Mesenchymal stem cell (in vitro differentiated cells and primary cell): ENCODE results near the gene ZBTB38.

Experiments
- DNase-seq: peaks from one replicate; pipeline ENCODE4 v3.0.0-alpha.2; 2013
- H2AFZ ChIP-seq: one replicate; pipeline ENCODE4 v1.6.1; 2013; ENCODE audit warnings: low read depth, mild to moderate bottlenecking, control low read depth, inconsistent platforms, low read length, moderate library complexity
- H2AK5ac ChIP-seq: 2 replicates; pipeline ENCODE4 v1.6.1; 2013; ENCODE audit warnings: low read length, moderate library complexity, mild to moderate bottlenecking, inconsistent platforms; ENCODE audit not compliant: severe bottlenecking
- H2BK120ac ChIP-seq: one replicate; pipeline ENCODE4 v1.6.1; 2013; ENCODE audit warnings: low read depth, mild to moderate bottlenecking, inconsistent platforms, low read length, moderate library complexity
- H2BK12ac ChIP-seq, 2 experiments: one replicate each; pipeline ENCODE4 v1.6.1; 2013; ENCODE audit warnings: inconsistent platforms in 2 of 2, low read length in 2 of 2, mild to moderate bottlenecking in 2 of 2, moderate library complexity in 2 of 2, control low read depth in 1 of 2
- H2BK15ac ChIP-seq: one replicate; pipeline ENCODE4 v1.6.1; 2013; ENCODE audit warnings: mild to moderate bottlenecking, low read depth, inconsistent platforms; ENCODE audit not compliant: poor library complexity, severe bottlenecking
- H2BK5ac ChIP-seq: 2 replicates; pipeline ENCODE4 v1.6.1; 2013; ENCODE audit warnings: low read depth, mild to moderate bottlenecking, low read length, control low read depth, inconsistent platforms; ENCODE audit not compliant: poor library complexity, severe bottlenecking
- H3K14ac ChIP-seq, 2 experiments: one replicate each; pipeline ENCODE4 v1.6.1; 2013; ENCODE audit warnings: inconsistent platforms in 2 of 2, low read length in 2 of 2, control low read depth in 1 of 2, mild to moderate bottlenecking in 1 of 2, moderate library complexity in 1 of 2
- H3K18ac ChIP-seq, 2 experiments: one replicate each; pipeline ENCODE4 v1.6.1; 2013; ENCODE audit warnings: inconsistent platforms in 2 of 2, low read length in 2 of 2, control low read depth in 1 of 2, low read depth in 1 of 2, mild to moderate bottlenecking in 1 of 2
- H3K23ac ChIP-seq, 2 experiments: one replicate each; pipeline ENCODE4 v1.6.1; 2013; ENCODE audit warnings: inconsistent platforms in 2 of 2, low read length in 2 of 2, mild to moderate bottlenecking in 2 of 2, moderate library complexity in 2 of 2, control low read depth in 1 of 2
- H3K27ac ChIP-seq: 2 replicates; pipeline ENCODE4 v1.5.1; 2013; ENCODE audit warnings: mild to moderate bottlenecking, moderate library complexity, low read length, control low read depth, inconsistent platforms; ENCODE audit not compliant: poor library complexity, severe bottlenecking
- H3K27me3 ChIP-seq, 2 experiments: 2 replicates each; pipeline versions ENCODE4 v1.6.1 to v1.7.0; 2013; ENCODE audit warnings: low read length in 2 of 2, mild to moderate bottlenecking in 2 of 2, moderate library complexity in 2 of 2, control low read depth in 1 of 2, inconsistent platforms in 1 of 2; ENCODE audit not compliant: control insufficient read depth in 1 of 2, insufficient read depth in 1 of 2
- H3K36me3 ChIP-seq, 2 experiments: 2 replicates each; pipeline versions ENCODE4 v1.6.1 to v1.7.0; 2013; ENCODE audit warnings: low read length in 2 of 2, control low read depth in 1 of 2, inconsistent platforms in 1 of 2, low read depth in 1 of 2, mild to moderate bottlenecking in 1 of 2; ENCODE audit not compliant: insufficient read depth in 2 of 2, control insufficient read depth in 1 of 2
- H3K4ac ChIP-seq, 2 experiments: one replicate each; pipeline ENCODE4 v1.6.1; 2013; ENCODE audit warnings: inconsistent platforms in 2 of 2, low read length in 2 of 2, mild to moderate bottlenecking in 2 of 2, moderate library complexity in 2 of 2, control low read depth in 1 of 2, low read depth in 1 of 2
- H3K4me1 ChIP-seq: 2 replicates; pipeline ENCODE4 v1.6.1; 2013; ENCODE audit warnings: low read depth, low read length, control low read depth; ENCODE audit not compliant: control insufficient read depth, insufficient read depth
- H3K4me2 ChIP-seq: 2 replicates; pipeline ENCODE4 v1.6.1; 2013; ENCODE audit warnings: low read length, mild to moderate bottlenecking, inconsistent platforms; ENCODE audit not compliant: poor library complexity, severe bottlenecking
- H3K4me3 ChIP-seq, 2 experiments: 2 replicates each; pipeline versions ENCODE4 v1.5.1 to v1.7.0; 2013; ENCODE audit warnings: low read length in 2 of 2, mild to moderate bottlenecking in 2 of 2, control low read depth in 1 of 2, low read depth in 1 of 2; ENCODE audit not compliant: insufficient read depth in 1 of 2
- H3K79me1 ChIP-seq: replicated peaks from 2 replicates; pipeline ENCODE4 v1.6.1; 2013; ENCODE audit warnings: mild to moderate bottlenecking, control low read depth, low read length, inconsistent platforms; ENCODE audit not compliant: poor library complexity, severe bottlenecking
- H3K9ac ChIP-seq: 2 replicates; pipeline ENCODE4 v1.7.0; 2013; ENCODE audit warnings: mild to moderate bottlenecking, low read length, moderate library complexity
- H3K9me3 ChIP-seq: 2 replicates; pipeline ENCODE4 v1.7.0; 2013; ENCODE audit warnings: mild to moderate bottlenecking, low read length; ENCODE audit not compliant: control insufficient read depth
- H4K8ac ChIP-seq: one replicate; pipeline ENCODE4 v1.6.1; 2013; ENCODE audit warnings: inconsistent platforms, mild to moderate bottlenecking, low read length, moderate library complexity
- H4K91ac ChIP-seq: one replicate; pipeline ENCODE4 v1.6.1; 2013; ENCODE audit warnings: mild to moderate bottlenecking, low read length, inconsistent platforms
- WGBS: methylation state at CpG from one replicate; pipeline ENCODE4 v1.1.7; 2013; ENCODE audit warnings: mixed read lengths; 5-methylcytosine and 5-hydroxymethylcytosine counted together

ZBTB38 gene

DNA sequence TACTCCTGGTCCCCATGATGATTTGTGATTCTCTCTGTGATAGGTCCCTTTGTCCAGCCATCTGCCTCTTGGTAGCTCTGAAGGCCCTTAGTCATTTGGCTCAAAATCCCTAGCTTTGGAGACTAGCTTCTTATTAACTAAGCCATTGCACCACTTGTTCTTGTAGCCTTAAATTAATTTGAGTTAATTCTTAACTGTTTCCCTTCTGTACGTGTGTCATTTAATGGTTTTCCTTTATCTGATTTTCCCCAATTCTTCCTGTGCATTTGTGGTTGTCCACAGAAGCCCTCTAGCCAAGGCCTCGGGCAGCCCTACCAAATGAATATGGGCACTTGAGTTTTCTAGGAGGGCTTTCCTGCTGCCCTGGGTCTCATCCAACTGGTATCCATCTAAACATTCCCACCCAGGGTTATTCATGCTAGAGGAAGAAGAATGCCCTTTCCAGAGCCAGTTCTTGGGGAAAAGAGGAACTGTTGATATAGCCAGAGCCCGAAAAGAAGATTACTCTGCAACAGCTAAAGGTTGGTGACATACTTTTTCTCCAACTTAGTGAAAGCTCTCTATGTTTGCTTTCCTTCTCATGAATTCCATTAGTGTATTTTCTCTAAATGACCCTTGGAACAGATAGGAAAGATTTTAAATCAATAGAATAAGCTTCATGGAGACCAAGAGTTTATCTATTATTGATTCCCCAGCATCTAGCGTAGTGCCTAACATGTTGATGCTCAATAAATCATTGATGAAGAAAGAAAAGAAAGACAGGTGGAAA lies 44.2 kb upstream of the ZBTB38 start:
- H3K27ac ChIP-seq: peak overlapping the region; percentile 46
- peaks cover 6% of the 10 kb centered on the region for H3K4me1 ChIP-seq
- H3K79me1 ChIP-seq: peaks cover 3% of the 10 kb centered on the region
- no peak for DNase-seq
- no peak overlapping the region for H4K8ac ChIP-seq
- no peak overlapping the region for H2BK5ac ChIP-seq
- H3K23ac ChIP-seq: no peak overlapping the region
- no peaks in the 10 kb centered on the region for H3K27me3 ChIP-seq
- no peak overlapping the region for H2AFZ ChIP-seq
- H2AK5ac ChIP-seq: no peak overlapping the region
- no peak overlapping the region for H3K14ac ChIP-seq
- H4K91ac ChIP-seq: no peak overlapping the region
- H3K9me3 ChIP-seq: no peaks in the 10 kb centered on the region
- no peak overlapping the region for H2BK120ac ChIP-seq
- WGBS: 96% methylated on average over 4 of the region's 4 CpGs
- no peak overlapping the region for H3K4ac ChIP-seq
- H3K36me3 ChIP-seq: no peaks in the 10 kb centered on the region
- H3K18ac ChIP-seq: no peak overlapping the region
- H3K4me3 ChIP-seq: no peak overlapping the region
- no peak overlapping the region for H2BK12ac ChIP-seq
- H2BK15ac ChIP-seq: no peak overlapping the region
- H3K9ac ChIP-seq: no peak overlapping the region
- H3K4me2 ChIP-seq: no peak overlapping the region

- H2BK15ac ChIP-seq: no peak overlapping the region
- no peak overlapping the region for H3K9ac ChIP-seq
- no peaks in the 10 kb centered on the region for H3K36me3 ChIP-seq
- peak overlapping the region; percentile 2 for H3K4me2 ChIP-seq
- H3K27me3 ChIP-seq: no peaks in the 10 kb centered on the region
- H3K79me1 ChIP-seq: peaks cover 8% of the 10 kb centered on the region
- H3K18ac ChIP-seq: peak overlapping the region in 1 of 2 experiments; percentile 68
- H3K4ac ChIP-seq: no peak overlapping the region
- no peak overlapping the region for H4K91ac ChIP-seq
- H3K27ac ChIP-seq: peak overlapping the region; percentile 86
- H3K4me1 ChIP-seq: peaks cover 11% of the 10 kb centered on the region
- H2BK12ac ChIP-seq: peak overlapping the region in 1 of 2 experiments; percentile 57
- no peak for DNase-seq
- no peak overlapping the region for H2AFZ ChIP-seq
- no peak overlapping the region for H2AK5ac ChIP-seq
- no peak overlapping the region for H3K14ac ChIP-seq
- H3K9me3 ChIP-seq: no peaks in the 10 kb centered on the region
- no peak overlapping the region for H2BK120ac ChIP-seq
- H4K8ac ChIP-seq: no peak overlapping the region
- H3K23ac ChIP-seq: no peak overlapping the region
- H3K4me3 ChIP-seq: no peak overlapping the region
- peak overlapping the region; percentile 10 for H2BK5ac ChIP-seq
These were observed 42.2 kb upstream of the ZBTB38 start for GRCh38 chr3:141326123-141326522.

- Histone ChIP-seq H3K9me3 (no peaks in the 10 kb centered on the region), H2AFZ (no peak overlapping the region), H2BK12ac (peak overlapping the region in 1 of 2 experiments; percentile 51), H3K4me3 (no peak overlapping the region), H2BK120ac (no peak overlapping the region), H3K9ac (no peak overlapping the region), H2BK15ac (peak overlapping the region; percentile 70), H3K4me2 (no peak overlapping the region), H3K4me1 (peaks cover 13% of the 10 kb centered on the region), H4K8ac (no peak overlapping the region), H3K23ac (no peak overlapping the region), H3K27me3 (no peaks in the 10 kb centered on the region), H2BK5ac (no peak overlapping the region), H3K27ac (peak overlapping the region; percentile 86), H3K79me1 (peaks cover 8% of the 10 kb centered on the region), H2AK5ac (peak overlapping the region; percentile 18), H4K91ac (peak overlapping the region; percentile 45), H3K4ac (no peak overlapping the region), H3K36me3 (no peaks in the 10 kb centered on the region), H3K18ac (peak overlapping the region in 1 of 2 experiments; percentile 46), H3K14ac (no peak overlapping the region)
- 36% methylated on average over 1 of the region's 3 CpGs for WGBS
- no peak for DNase-seq
These were observed 41.7 kb upstream of the ZBTB38 start for GRCh38 chr3:141326626-141327025.

DNA sequence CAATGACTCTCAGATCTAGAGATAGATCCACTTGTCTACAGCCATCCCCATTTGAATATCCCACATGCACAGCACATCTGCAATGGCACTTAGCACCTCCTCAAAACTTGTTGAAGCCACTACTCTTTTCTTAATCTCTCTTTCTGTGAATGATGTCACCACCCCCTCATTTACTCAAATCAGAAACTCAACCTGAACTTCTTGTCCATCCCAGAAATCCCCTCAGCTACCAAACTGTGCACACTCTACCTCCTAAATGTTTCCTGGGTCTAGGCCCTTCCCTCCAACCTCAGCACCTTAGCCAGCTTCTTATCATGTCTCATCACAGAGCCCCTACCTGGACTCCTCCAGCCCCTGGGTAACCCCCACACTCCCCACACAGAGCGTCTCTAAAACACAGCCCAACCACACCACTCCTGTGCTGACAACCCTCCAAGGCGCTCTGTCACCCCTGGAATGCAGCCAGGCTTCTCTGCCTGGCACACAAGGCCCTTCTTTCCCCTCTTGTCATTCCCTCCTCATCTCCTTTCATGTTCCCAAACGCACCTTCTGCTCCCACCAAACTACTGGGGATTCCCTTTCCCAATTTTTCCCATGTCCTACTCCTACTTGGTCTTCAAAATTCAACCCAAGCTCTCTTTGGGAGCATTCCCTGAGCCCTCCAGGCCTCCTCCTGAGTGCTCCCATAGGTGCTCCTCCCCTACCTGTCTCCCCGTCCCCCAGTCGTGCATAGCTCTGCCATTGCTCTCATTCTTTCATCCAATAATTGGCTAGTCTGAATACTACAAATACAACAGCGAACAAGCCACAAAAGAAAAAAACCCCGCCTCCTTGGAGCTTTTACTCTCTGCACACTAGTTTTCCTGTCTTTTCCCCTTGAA lies 39.8 kb upstream of the ZBTB38 start:
- peak overlapping the region in 1 of 2 experiments; percentile 87 for H2BK12ac ChIP-seq
- no peak overlapping the region for H3K4me2 ChIP-seq
- no peak overlapping the region for H2BK120ac ChIP-seq
- H4K91ac ChIP-seq: no peak overlapping the region
- H2BK15ac ChIP-seq: peak overlapping the region; percentile 17
- no peaks in the 10 kb centered on the region for H3K27me3 ChIP-seq
- peaks cover 0 to 3% of the 10 kb centered on the region in 2 experiments for H3K36me3 ChIP-seq
- H3K79me1 ChIP-seq: peaks cover 11% of the 10 kb centered on the region
- peak overlapping the region in 1 of 2 experiments; percentile 61 for H3K18ac ChIP-seq
- H2BK5ac ChIP-seq: no peak overlapping the region
- H3K4me1 ChIP-seq: peaks cover 25% of the 10 kb centered on the region
- H3K4me3 ChIP-seq: no peak overlapping the region
- H3K9ac ChIP-seq: no peak overlapping the region
- no peaks in the 10 kb centered on the region for H3K9me3 ChIP-seq
- no peak overlapping the region for H3K23ac ChIP-seq
- no peak overlapping the region for H4K8ac ChIP-seq
- H2AFZ ChIP-seq: no peak overlapping the region
- H3K14ac ChIP-seq: no peak overlapping the region
- peak overlapping the region; percentile 90 for H2AK5ac ChIP-seq
- H3K4ac ChIP-seq: no peak overlapping the region
- 97% methylated on average over 7 of the region's 7 CpGs for WGBS
- no peak overlapping the region for H3K27ac ChIP-seq
- no peak for DNase-seq
